ENCODE data around the gene TFIP11.

TFIP11 gene

DNA sequence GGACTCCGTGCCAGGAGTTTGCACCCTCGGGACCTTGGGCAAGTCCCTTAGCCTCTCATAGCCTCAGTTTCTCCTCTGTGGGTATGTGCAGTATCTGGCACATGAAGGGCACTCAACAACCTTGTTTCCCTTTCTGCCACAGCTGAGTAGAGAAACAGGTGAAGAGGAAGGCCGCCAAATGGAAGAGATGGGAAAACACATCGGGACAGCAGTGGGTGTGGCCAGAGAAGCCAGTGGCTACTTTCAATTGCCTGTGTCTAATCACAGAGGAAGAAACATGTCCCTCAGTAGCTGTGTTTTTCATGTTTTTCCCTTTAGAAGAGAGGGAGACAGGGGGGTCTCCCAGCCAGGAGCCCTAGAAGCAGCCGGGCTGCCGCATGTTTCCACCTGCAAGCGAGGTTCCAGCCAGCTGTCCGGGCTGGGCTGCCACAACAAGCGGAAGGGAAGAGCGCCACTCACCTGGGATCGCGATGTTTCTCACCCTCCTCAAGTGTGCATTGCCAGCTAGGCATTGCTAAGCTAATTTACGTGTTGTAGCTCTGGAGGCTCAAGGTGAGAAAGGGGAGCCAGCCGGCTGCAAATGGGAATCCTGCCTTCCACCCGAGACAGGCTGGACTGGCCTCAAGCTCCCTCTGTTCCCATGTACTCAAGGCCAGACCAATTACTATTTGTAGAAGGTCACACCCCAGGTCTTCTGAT lies 66.5 kb downstream of the TFIP11 start:
- no peak for DNase-seq

DNA sequence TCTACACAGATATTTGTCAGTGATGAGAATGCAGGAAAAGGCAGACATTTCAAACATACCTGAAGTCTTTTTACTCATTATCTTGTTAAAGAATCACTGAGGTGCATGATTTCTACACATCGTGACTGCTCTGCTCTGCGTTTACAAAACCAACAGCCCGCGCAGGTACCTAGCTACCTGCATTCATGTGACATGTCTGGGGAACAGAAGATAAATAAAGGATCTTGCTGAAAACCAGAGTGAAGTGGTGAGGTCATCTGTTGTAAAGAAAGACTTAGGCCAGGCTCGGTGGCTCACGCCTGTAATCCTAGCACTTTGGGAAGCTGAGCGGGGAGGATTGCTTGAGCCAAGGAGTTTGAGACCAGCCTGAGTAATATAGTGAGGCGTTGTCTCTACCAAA lies 67.5 kb downstream of the TFIP11 start:
- DNase-seq = no peak

- no peak for DNase-seq
Observed at GRCh38 chr22:26443901-26444690, 68.2 kb downstream of the TFIP11 start.

GRCh38 chr22:26442086-26442756 lies 70.1 kb downstream of the TFIP11 start:
- DNase-seq = no peak

Measured in right forelimb (tissue), 1 donor.